Stimulated activated CD4-positive, alpha-beta T cell treated with anti-CD3 and anti-CD28 coated beads, TNF-alpha, amount 100 ng/mL, for 24 hours (primary cell): Measurements from ENCODE around the gene VEZF1.
A peak's percentile ranks its signal among the peaks of the same experiment; 100 is the strongest.

ENCODE experiments used
- DNase-seq, 3 experiments: peaks; one replicate each; pipeline ENCODE4 v3.0.0-alpha.2; 2020; ENCODE audit warnings: low read depth in 3 of 3

The VEZF1 gene, protein sequence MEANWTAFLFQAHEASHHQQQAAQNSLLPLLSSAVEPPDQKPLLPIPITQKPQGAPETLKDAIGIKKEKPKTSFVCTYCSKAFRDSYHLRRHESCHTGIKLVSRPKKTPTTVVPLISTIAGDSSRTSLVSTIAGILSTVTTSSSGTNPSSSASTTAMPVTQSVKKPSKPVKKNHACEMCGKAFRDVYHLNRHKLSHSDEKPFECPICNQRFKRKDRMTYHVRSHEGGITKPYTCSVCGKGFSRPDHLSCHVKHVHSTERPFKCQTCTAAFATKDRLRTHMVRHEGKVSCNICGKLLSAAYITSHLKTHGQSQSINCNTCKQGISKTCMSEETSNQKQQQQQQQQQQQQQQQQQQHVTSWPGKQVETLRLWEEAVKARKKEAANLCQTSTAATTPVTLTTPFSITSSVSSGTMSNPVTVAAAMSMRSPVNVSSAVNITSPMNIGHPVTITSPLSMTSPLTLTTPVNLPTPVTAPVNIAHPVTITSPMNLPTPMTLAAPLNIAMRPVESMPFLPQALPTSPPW

DNA sequence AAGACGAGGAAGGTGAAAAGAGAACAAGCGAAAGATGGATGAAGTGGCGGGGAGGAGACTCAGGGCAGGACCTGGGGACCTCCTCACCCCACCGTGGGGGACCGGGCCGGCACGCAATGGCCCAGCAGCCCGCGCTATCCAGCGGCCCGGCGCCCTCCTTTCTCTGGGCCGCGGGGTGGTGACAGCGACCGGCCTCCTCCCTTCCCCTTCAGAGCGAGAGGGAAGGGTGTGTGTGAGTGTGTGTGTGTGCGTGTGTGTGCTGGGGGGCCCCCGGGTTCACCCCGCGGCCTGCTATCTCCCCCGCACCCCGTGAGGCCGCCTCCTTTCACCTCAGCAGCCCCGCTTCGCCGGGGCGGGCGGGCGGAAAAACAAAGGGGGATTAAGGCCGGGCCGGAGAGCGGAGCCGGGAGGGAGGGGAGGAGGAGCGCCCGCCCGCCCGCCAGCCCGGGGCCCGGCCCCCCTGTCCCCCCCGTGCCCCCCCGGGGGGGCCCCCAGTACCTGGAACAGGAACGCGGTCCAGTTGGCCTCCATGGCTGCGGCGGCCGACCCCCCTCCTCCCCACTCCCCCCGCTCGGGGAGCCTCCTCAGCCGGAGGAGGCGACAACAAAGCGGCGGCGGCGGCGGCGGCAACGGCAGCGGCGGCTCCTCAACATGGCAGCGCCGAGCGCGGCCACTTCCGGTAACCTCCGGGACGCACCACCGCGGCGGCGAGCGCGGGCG is at the start of gene VEZF1:
TSS of gene VEZF1 (minus strand) at position 674 of the 720 bp plus-strand sequence. CDS start at position 531, 143 bp downstream.
- peak; percentile 50 to 74 (median 53) for DNase-seq

DNA sequence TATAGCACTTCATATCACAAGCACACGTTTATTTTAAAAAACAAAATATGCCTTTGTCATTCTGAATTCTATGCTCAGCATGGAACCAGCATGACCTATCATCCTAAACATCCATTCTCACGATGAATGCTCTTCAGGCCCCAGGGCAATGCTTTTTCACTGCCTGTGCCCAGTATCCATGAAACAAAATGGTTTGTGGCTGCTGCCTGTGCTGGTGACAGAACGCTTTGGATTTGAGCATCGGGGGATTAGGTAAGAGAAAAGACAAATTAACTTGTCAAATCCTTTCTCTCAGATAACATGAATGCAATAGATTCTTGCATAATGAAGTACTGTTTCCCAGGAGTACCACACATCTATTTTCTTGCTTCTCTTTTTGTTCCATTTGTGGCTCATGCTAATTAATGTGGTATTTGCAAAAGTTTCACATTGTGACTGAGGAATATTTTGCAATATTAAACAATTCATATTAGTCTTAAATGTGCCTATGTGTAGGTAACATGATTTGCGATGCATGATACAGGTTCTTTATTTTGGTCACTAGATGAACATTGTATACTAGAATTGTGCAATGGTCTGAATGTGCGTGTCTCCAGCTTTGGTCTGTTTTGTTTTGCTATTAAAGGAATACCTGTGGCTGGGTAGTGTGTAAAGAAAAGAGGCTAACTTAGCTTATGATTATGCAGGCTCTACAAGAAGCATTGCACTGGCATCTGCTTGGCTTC is 44.8 kb upstream of the VEZF1 start:
- no peak for DNase-seq

DNA sequence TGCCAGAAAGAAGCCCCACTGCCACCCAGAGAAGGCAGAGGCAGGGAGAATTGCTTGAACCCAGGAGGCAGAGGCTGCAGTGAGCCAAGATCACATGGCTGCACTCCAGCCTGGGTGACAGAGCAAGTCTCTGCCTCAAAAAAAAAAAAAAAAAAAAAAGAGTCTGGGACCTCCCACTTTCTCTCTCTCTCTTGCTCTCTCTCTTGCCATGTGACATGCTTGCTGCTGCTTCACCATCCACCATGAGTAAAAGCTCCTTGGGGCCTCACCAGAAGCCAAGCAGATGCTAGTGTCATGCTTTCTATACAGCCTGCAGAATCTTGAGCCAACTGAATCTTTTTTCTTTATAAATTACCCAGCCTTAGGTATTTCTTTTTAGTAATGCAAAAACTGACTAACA is 40.5 kb upstream of the VEZF1 start:
- no peak for DNase-seq

DNA sequence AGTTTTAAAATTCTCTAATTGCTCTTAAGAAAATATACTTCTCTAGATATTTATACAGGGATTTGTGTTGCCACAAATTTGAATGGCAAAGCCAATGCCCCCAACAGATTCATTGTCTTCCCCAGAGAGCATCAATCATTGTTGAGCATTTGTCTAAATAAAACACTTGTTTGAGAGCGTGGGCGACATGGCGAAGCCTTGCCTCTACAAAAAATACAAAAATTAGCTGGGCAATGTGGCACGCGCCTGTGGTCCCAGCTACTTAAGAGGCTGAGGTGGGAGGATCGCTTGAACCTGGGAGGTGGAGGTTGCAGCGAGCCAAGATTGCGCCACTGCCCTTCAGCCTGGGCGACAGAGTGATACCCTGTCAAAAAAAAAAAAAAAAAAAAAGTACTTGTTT is 32.3 kb upstream of the VEZF1 start:
- no peak for DNase-seq

DNA sequence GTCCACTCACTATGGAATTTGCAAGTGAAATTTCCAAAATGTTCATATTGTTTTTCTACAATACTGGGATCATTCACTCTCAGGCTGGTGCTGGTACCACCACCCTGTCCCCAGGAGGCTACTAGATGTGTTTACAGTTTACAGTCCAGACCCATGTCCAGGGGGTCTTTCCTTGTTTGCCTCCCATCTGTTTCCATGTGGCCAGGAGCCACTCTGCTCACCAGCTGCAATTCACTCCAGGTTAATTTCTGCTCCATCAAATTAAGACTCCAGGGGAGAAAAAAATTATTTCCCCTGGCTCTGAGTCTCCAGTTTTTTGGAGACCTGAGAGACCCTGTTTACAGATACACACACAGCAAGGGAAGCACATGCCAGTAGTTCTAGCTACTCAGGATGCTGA is 31.5 kb upstream of the VEZF1 start:
- no peak for DNase-seq

DNA sequence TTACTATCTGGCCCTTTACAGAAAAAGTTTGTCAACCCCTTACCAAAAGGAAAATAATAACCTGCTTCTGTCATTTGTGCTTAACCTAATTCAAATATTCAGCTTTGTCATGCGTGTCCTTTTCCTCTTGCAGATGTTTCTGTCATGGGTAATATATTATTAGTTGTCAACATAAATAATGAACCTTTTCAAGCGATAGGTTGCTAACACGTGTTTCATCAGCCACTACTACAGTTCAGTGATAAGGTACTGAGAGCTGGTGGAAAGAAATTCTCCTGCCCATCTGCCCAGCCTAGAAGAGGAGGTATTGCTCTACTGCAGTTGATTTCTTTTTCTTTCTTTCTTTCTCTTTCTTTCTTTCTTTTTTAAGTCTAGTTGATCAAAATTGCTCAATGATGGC is 31.0 kb upstream of the VEZF1 start:
- no peak for DNase-seq

DNA sequence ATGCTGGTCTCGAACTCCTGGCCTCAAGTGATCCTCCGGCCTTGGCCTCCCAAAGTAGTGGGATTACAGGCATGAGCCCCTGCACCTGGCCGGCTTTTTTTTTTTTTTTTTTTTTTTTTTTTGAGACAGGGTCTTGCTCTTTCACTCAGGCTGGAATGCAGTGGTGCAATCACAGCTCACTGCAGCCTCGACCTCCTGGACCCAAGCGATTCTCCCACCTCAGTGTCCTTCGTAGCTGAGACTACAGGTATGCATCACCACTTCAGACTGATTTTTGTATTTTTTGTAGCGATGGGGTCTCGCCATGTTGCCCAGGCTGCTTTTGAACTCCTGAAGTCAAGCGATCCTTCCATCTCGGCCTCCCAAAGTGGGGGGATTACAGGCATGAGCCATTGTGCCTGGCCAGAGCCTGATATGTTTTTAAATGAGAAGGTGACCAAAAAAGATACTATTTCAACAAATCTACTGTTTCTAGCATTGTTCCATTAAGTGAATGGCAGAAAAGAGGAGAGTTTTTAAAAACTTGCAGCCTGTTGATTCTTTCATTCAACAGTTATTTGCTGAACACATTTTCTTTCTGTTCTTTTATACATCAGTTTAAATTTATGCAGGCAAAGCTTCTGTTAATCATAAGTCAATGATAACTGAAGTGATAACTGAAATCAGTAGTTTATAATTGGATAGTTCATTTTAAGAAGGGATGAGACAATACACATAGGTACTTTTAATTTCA is 22.2 kb upstream of the VEZF1 start:
- no peak for DNase-seq

DNA sequence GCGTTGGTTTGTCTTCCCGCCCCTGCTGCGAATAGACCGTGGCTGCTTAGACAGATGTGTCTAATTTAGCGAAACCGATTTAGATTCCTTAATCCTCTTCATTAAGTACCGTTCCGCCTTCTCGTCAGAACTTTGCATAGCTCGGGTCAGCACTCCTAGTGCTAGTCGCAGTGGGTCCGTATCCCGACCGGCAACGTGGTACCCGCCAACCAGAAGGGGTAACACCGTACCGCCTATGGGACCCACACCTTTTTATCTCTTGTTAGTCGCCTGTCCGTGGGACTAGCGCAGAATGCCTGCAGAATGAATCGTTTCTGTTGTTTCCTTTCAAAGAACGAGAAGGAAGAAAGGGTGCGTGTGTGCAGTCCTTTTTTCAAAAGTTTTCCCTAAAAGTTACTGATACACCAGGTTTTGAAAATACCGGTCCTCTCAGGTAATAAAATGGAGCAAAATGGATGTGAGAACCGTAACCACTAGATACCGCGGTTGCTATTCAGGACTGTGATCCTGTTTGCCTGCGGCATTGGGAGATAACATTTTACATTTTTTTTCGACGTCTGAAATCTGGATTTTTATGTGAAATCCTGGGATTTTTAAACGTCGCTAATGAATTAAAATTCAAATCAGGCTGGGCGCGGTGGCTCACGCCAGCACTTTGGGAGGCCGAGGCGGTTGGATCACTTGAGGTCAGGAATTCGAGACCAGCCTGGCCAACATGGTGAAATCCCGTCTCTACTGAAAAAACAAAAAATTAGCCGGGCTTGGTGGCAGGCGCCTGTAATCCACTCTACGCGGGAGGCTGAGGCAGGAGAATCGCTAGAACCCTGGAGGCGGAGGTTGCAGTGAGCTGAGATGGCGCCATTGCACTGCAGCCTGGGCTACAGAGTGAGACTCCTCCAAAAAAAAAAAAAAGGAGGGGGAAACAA is 20.0 kb upstream of the VEZF1 start:
- DNase-seq: no peak

DNA sequence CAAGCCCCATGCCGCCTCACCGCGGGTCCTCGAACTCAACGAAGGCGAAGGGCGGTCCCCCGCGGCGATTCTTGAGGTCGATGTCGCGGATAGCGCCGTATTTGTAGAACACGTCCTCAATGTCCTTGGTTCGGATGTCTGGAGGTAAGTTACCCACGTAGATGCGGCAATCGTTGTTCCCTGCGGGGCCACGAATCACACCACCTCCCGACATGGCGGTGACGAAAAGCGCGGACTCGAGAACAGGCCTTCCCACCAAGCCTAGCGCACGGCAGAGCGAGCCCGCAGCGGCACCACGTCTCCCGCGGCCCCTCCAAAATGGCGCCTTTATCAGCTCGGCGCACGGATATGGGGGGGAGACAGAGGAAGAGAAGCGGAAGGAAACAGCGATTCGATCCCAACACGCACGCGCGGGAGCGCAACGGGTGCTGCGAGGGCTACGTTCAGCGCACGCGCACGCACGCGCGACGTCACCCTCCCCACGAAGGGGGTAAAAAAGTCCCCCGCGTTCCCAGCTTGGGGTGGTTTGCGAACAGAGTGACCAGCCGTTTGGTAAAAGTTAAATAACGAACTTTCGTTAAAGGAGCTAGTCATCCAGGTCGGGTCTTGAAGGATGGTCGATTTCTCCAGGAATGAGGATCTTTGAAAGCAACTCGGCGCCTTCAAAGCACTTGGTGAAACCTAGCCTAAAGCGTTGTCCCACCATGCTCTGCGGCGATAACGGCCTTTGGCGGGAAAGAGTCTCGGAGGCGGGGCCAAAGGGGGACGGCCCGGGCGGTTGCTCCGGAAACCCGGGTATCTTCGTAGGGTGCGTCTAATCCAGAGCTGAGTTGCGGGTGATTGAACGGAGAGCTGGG is 19.1 kb upstream of the VEZF1 start, which contains the start of gene SRSF1:
TSS of gene SRSF1 (minus strand) at position 323 of the 857 bp plus-strand sequence. CDS start at position 214, 109 bp downstream.
- peak; percentile 94 to 97 (median 97) for DNase-seq

DNA sequence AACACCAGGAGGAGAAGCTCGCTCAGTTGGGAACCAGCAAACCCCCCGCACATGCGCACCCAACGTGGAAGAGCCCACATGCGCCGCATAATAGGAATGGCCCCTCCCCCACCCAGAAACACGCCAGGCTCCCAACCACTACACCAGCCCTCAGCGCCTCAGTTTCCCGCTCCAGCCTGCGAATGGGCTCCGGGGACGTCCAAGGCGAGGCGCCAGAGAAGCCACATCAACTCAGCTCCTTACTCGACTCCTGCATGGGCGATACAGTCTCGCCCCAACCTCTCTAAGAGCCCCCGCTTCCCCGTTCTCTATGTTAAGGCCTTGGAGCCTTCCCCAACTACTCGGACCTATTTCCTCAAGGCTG is 18.5 kb upstream of the VEZF1 start:
- DNase-seq: peak; percentile 52 to 74 (median 68)

DNA sequence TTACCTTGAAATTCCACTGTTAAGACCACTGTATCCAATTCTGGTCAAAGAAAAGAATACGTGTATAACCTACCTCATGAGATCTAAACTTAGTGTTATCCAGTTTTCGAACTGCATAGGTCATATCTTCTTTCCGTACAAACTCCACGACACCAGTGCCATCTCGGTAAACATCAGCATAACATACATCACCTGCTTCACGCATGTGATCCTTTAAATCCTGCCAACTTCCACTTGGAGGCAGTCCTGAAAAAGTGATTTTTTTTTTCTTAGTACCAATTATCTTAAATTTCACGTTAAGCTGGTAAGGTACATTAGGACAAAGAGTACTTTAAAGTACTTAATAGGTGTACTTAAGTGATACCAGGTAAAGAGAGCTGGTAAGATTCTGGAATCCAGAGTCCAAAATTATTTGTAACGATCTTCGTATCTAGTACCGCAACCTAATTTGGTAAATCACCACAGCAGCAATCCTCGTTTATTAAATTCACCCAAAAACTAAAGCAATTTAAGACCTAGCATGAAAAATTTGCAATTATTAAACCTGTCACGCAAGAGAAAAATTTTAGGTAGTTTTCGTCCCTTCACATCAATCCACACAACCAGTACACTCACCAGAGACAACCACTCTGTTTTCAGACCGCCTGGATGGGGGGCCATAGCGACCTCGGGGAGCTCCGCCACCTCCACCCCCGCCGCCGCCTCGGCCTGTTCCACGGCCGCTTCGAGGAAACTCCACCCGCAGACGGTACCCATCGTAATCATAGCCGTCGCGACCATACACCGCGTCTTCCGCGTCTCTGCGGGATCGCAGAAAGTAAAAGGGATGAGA is 17.9 kb upstream of the VEZF1 start:
- no peak for DNase-seq

DNA sequence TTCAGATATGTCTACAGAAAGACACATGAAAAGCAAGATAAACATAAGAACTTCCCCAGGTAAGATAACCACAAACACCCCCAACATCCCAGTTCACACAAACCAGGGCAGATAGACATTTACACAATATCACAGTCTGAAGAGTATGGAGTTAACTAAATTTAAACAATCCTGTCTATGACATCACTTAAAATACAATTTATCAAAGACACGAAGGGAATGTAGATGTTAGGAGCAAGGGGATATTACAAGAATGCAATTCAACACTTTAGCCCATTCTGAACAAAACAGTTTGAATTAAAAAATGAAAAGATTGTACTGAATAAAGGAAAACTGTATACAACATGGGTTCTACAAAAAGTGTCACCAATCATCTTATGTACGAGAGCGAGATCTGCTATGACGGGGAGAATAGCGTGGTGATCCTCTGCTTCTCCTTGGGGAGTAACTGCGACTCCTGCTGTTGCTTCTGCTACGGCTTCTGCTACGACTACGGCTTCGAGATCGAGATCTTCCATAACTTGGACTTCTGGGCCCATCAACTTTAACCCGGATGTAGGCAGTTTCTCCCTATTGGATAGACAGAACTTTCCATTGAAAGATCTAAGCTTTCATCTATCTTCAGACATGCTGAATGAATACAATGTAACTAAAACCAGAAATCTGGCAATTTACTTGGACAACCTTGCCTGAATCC is 17.1 kb upstream of the VEZF1 start:
- DNase-seq: no peak

DNA sequence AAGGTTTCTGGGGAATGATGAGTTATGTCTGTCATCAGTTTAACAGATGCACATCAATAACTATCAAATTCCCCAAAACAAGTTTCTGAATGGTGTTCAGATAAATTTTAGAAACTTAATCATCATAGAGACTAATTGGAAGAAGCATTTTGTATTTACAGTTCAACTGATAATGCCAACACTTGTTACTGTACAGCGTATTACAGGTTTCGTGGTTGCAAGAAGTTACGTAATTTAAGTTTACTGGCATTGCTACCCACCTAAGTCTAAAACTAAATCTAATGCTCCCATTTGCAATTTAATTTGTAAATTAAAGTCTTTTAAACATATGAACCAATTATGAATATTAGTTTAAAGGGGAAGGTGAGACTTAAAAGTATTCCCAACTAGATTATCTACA is 16.0 kb upstream of the VEZF1 start:
- no peak for DNase-seq

DNA sequence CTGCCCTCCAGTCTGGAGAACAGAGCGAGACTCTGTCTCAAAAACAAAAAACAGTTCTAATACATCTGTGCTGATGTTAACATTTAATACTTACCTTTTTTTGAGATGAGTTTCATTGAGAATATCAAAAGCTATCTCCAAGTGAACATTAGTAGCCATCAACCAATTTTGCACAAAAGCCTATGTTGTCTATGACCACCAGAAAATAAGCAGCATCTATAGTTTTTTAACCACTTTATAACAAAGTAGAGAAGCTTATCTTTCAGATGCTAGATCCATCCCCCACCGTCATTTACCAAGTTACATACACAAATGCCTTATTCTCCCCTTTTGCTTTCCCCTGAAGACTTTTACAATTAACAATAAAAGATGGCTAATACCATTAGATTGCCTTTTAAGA is 14.9 kb upstream of the VEZF1 start:
- no peak for DNase-seq

DNA sequence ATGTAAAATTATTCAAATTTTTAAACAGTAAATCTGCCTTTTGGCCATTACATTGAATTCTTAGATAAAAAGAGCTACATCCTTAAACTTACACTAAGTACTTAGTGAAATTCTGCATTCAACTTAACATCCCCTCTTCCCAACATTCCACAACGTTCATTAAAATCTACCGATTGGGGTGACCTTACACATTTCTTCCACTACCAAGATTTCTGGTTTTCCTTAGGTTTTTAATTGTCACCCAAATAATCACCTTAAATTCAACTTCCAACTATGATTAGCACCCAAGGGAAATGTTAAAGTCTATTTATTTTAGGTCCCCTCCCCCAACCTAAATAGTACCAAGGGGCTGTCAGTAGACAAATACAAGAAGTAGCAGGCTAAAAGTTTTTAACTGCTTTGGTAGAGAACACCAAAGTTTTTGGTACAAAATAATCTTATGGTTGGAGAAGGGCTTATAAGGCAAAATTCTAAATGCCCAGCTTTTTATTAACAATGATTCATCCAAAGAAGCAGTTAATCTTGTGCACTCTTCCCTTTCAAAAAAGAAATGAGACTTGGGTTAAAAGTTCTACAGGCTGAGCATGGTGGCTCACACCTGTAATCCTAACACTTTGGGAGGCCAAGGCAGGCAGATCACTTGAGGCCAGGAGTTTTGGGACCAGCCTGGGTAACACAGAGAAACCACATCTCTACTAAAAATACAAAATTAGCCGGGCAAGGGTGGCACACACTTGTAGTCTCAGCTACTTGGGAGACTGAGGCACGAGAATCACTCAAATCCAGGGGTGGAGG is 14.3 kb upstream of the VEZF1 start:
- DNase-seq: no peak

DNA sequence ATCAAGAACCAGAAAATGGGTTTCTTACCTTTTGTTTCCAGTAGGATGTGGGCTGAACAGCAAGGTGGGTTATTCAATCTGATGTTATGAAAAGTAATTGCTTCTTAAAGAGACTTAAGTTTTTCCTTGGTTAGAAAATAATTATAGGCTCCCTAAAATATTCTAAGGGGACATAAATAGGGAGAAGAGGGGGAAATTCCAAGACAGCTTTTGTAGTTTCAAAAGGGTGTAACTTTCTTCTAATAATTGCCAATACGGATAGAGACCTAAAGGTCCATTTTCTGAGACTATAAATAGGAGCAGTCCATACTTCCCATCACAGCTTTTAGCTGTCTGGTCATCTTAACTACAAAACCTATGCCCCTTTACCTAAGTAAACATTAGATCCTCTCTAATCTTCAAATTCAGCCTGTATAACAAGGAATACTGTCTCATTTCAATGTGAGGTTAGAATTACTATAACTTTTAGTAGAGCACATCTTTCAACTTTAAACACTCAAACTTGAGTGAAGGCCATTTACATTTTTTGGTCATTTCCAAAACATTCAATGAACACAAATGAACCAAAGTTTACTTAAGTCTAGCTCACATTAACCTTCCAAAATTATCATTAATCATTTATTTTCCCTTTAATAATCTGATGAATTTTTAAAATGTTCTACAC is 13.5 kb upstream of the VEZF1 start:
- no peak for DNase-seq
